WTC11 (cell line): ENCODE results near the gene ICOS. TPM values are rescaled to one million over a fixed set of nuclear protein-coding genes. Genes with fewer than 3 reads are reported as not detected.

ENCODE experiments used
- ATAC-seq: fragments of 200-7000 bp; cut with Tn5 transposase; 2 replicates; pipeline ENCODE4 v1.10.0; 2021; ENCODE audit warnings: mild to moderate bottlenecking, moderate library complexity
- CTCF ChIA-PET: fragments of 300-600 bp; sonication (Branson Sonifier 250); formaldehyde crosslinking; loops from one replicate; lab custom pipeline; 2021; ENCODE audit warnings: antibody characterized with exemption; lab: Charles Lee
- POLR2A ChIA-PET: fragments of 350-600 bp; sonication (Branson Sonifier 250); formaldehyde crosslinking; loops from one replicate; lab custom pipeline; 2021; ENCODE audit warnings: antibody characterized with exemption; lab: Charles Lee
- DNase-seq: peaks from one replicate; pipeline ENCODE4 v3.0.0; 2021; ENCODE audit warnings: low spot score
- H3K27ac Mint-ChIP-seq: 2 replicates; pipeline ENCODE4 v1.8.0; 2021; ENCODE audit warnings: mixed read lengths
- H3K27me3 Mint-ChIP-seq: 2 replicates; pipeline ENCODE4 v1.8.0; 2021; ENCODE audit warnings: low read depth, mild to moderate bottlenecking, moderate library complexity, mixed read lengths
- H3K36me3 Mint-ChIP-seq: 2 replicates; pipeline ENCODE4 v1.8.0; 2021; ENCODE audit warnings: mixed read lengths
- H3K4me1 Mint-ChIP-seq: 2 replicates; pipeline ENCODE4 v1.8.0; 2022; ENCODE audit warnings: mixed read lengths
- H3K4me3 Mint-ChIP-seq: 2 replicates; pipeline ENCODE4 v1.8.0; 2021; ENCODE audit warnings: mild to moderate bottlenecking, moderate library complexity, mixed read lengths
- H3K9me3 Mint-ChIP-seq: 2 replicates; pipeline ENCODE4 v1.8.0; 2021; ENCODE audit warnings: mixed read lengths
- AR ChIP-seq: fragments of 250-450 bp; sonication (Bioruptor Pico); IDR thresholded peaks from 2 replicates; pipeline ENCODE4 v1.9.0; 2021; ENCODE audit warnings: mild to moderate bottlenecking
- ARID4B ChIP-seq: sonication (generic); formaldehyde crosslinking; IDR thresholded peaks from 2 replicates; pipeline ENCODE4 v1.8.0; 2023; ENCODE audit warnings: missing genetic modification reagents, mild to moderate bottlenecking, borderline replicate concordance
- ATF2 ChIP-seq: sonication (generic); formaldehyde crosslinking; IDR thresholded peaks from 2 replicates; pipeline ENCODE4 v1.8.1; 2022; ENCODE audit warnings: low read depth, missing genetic modification reagents, borderline replicate concordance
- ATF3 ChIP-seq: sonication (generic); formaldehyde crosslinking; conservative IDR thresholded peaks from 2 replicates; pipeline ENCODE4 v1.8.1; 2022; ENCODE audit warnings: mild to moderate bottlenecking, missing genetic modification reagents
- CBFB ChIP-seq: sonication (generic); formaldehyde crosslinking; IDR thresholded peaks from 2 replicates; pipeline ENCODE4 v1.8.1; 2022; ENCODE audit warnings: mild to moderate bottlenecking, low read depth, missing genetic modification reagents
- IRF2 ChIP-seq: sonication (generic); formaldehyde crosslinking; IDR thresholded peaks from 2 replicates; pipeline ENCODE4 v1.8.0; 2022; ENCODE audit warnings: low read depth, missing genetic modification reagents, borderline replicate concordance
- MAX ChIP-seq: sonication (generic); formaldehyde crosslinking; IDR thresholded peaks from 2 replicates; pipeline ENCODE4 v1.8.0; 2022; ENCODE audit warnings: mild to moderate bottlenecking, missing genetic modification reagents
- MLX ChIP-seq: sonication (generic); formaldehyde crosslinking; IDR thresholded peaks from 2 replicates; pipeline ENCODE4 v1.8.1; 2023; ENCODE audit warnings: mild to moderate bottlenecking, missing genetic modification reagents, moderate library complexity
- NR3C1 ChIP-seq: sonication (generic); formaldehyde crosslinking; conservative IDR thresholded peaks from 2 replicates; pipeline ENCODE4 v1.8.1; 2023; ENCODE audit warnings: low read depth, mild to moderate bottlenecking, missing genetic modification reagents
- PRDM15 ChIP-seq: sonication (generic); formaldehyde crosslinking; IDR thresholded peaks from 2 replicates; pipeline ENCODE4 v1.8.0; 2022; ENCODE audit warnings: missing genetic modification reagents
- STAT6 ChIP-seq: sonication (generic); formaldehyde crosslinking; conservative IDR thresholded peaks from 2 replicates; pipeline ENCODE4 v1.8.1; 2023; ENCODE audit warnings: mild to moderate bottlenecking, low read depth, missing genetic modification reagents, moderate library complexity
- ZNF138 ChIP-seq: sonication (generic); formaldehyde crosslinking; conservative IDR thresholded peaks from 2 replicates; pipeline ENCODE4 v1.8.1; 2022; ENCODE audit warnings: mild to moderate bottlenecking, moderate library complexity, missing genetic modification reagents
- ZSCAN18 ChIP-seq: fragments of 250-450 bp; sonication (Bioruptor Pico); IDR thresholded peaks from 2 replicates; pipeline ENCODE4 v2.1.2; 2022; ENCODE audit warnings: mild to moderate bottlenecking, moderate library complexity
- total RNA-seq: library from RNA; stranded (reverse); gene quantifications from 3 replicates; pipeline ENCODE4 v1.2.3, GENCODE V29; 2021

The ICOS gene
- total RNA-seq, 1 experiment from 2014 or later: 0.11 TPM

GRCh38 chr2:203890733-203891132 lies 45.8 kb upstream of the ICOS start (continued):
- no peak for TF ChIP-seq MLX
- no peak for TF ChIP-seq IRF2 (CRISPR knock-in tag)
- TF ChIP-seq ZSCAN18 (CRISPR knock-in tag): no peak

GRCh38 chr2:203891474-203891873 lies 45.1 kb upstream of the ICOS start:
- TF ChIP-seq AR (CRISPR knock-in tag) (no peak), ARID4B (CRISPR knock-in tag) (no peak), ZNF138 (CRISPR knock-in tag) (no peak), NR3C1 (CRISPR knock-in tag) (no peak), CBFB (CRISPR knock-in tag) (no peak), STAT6 (no peak), ATF2 (CRISPR knock-in tag) (no peak), MAX (no peak), PRDM15 (no peak), ATF3 (CRISPR knock-in tag) (no peak)
- ChIA-PET CTCF (no interaction called here), POLR2A (no interaction called here)
- DNase-seq: no peak
- Mint-ChIP-seq H3K4me1 (peaks cover 7% of the 10 kb centered on the region), H3K9me3 (peaks cover 15% of the 10 kb centered on the region), H3K36me3 (no peaks in the 10 kb centered on the region), H3K4me3 (no peak overlapping the region), H3K27ac (no peak overlapping the region), H3K27me3 (no peaks in the 10 kb centered on the region; the same call in 1 of the 2 replicates)
- no peak for ATAC-seq
